K562 (cell line): Measurements from ENCODE around the gene ZNF680. TPM values are rescaled to one million over a fixed set of nuclear protein-coding genes. Genes with fewer than 3 reads are reported as not detected.

Experiments used
- ATAC-seq: fragments of 200-7000 bp; cut with Tn5 transposase; 3 replicates; pipeline ENCODE4 v1.9.1; 2020; ENCODE audit warnings: moderate library complexity
- BruUV-seq: library from RNA; stranded (reverse); fragments of 400-500 nt; replicated peaks from 2 replicates; lab custom pipeline; 2021; lab: Mats Ljungman, UMichigan
- CTCF ChIA-PET: fragments of 300-600 bp; formaldehyde crosslinking; extraction: SDS; loops from one replicate; lab custom pipeline; 2021; ENCODE audit warnings: low intra/inter-chr PET ratio; lab: Yijun Ruan, JAX
- POLR2A ChIA-PET: fragments of 300-600, 350-650 bp; sonication (Branson Sonifier 250); formaldehyde crosslinking; extraction: SDS; loops from one replicate; lab custom pipeline; 2021; ENCODE audit warnings: antibody characterized with exemption, inconsistent platforms; lab: Yijun Ruan, JAX
- DNase-seq, 4 experiments: peaks; one replicate each; pipeline versions ENCODE4 v3.0.0 to v3.0.0-alpha.2; 2011 to 2018; ENCODE audit warnings: low spot score in 3 of 4, mixed read lengths in 3 of 4; ENCODE audit errors: extremely low read depth in 1 of 4
- FAIRE-seq: peaks from 2 replicates; lab custom pipeline; 2011; peaks lifted over from hg19 to GRCh38; lab: Jason Lieb, UNC
- H2AFZ ChIP-seq: 2 replicates; pipeline ENCODE4 v1.6.0; 2011; ENCODE audit warnings: low read depth, low read length, control low read depth, inconsistent platforms
- H3K27ac ChIP-seq: fragments of 200-600 bp; 3 replicates; pipeline ENCODE4 v1.8.0; 2011; ENCODE audit warnings: low read depth, mild to moderate bottlenecking, control low read depth, inconsistent platforms, low read length, moderate library complexity, mixed read lengths; ENCODE audit errors: extremely low read depth
- H3K27me3 ChIP-seq, 2 experiments: fragments of 300-600 bp in 1 of 2; 2 replicates in 1 of 2; 3 replicates in 1 of 2; pipeline versions ENCODE4 v1.6.0 to v1.8.0; 2011; ENCODE audit warnings: inconsistent platforms in 2 of 2, low read length in 2 of 2, mild to moderate bottlenecking in 1 of 2, mixed read lengths in 1 of 2, moderate library complexity in 1 of 2; ENCODE audit not compliant: control insufficient read depth in 2 of 2, insufficient read depth in 2 of 2
- H3K36me3 ChIP-seq: fragments of 300-600 bp; 3 replicates; pipeline ENCODE4 v1.8.0; 2011; ENCODE audit warnings: mild to moderate bottlenecking, low read length, inconsistent platforms; ENCODE audit not compliant: control insufficient read depth, insufficient read depth
- H3K4me1 ChIP-seq, 2 experiments: fragments of 200-600 bp in 1 of 2; replicated peaks in 1 of 2; 2 replicates in 1 of 2; 3 replicates in 1 of 2; pipeline versions ENCODE4 v1.5.1 to v1.8.0; 2011; ENCODE audit warnings: inconsistent platforms in 2 of 2, low read length in 2 of 2, mild to moderate bottlenecking in 1 of 2, mixed read lengths in 1 of 2, moderate library complexity in 1 of 2; ENCODE audit not compliant: control insufficient read depth in 2 of 2, insufficient read depth in 2 of 2
- H3K4me2 ChIP-seq: 2 replicates; pipeline ENCODE4 v1.6.1; 2011; ENCODE audit warnings: low read length, control low read depth, inconsistent platforms, mixed read lengths; ENCODE audit not compliant: insufficient read depth
- H3K4me3 ChIP-seq: fragments of 200-600 bp; sonication (generic), shearing (Covaris generic); 2 replicates; pipeline ENCODE4 v1.5.1; 2016; ENCODE audit warnings: control low read depth, inconsistent platforms
- H3K79me2 ChIP-seq: fragments of 200-600 bp; 3 replicates; pipeline ENCODE4 v1.8.0; 2011; ENCODE audit warnings: low read length, inconsistent platforms; ENCODE audit not compliant: control insufficient read depth, insufficient read depth
- H3K9ac ChIP-seq, 2 experiments: 2 replicates each; pipeline versions ENCODE4 v1.6.0 to v1.6.1; 2011; ENCODE audit warnings: low read depth in 2 of 2, low read length in 2 of 2, control low read depth in 1 of 2, inconsistent platforms in 1 of 2, mild to moderate bottlenecking in 1 of 2, mixed read lengths in 1 of 2; ENCODE audit not compliant: insufficient read depth in 1 of 2
- H3K9me1 ChIP-seq: one replicate; pipeline ENCODE4 v1.6.0; 2011; ENCODE audit warnings: inconsistent platforms, mild to moderate bottlenecking, low read length, moderate library complexity; ENCODE audit not compliant: control insufficient read depth, insufficient read depth
- H3K9me3 ChIP-seq: replicated peaks from 2 replicates; pipeline ENCODE4 v1.5.1; 2011; ENCODE audit warnings: low read depth, low read length, inconsistent platforms; ENCODE audit not compliant: control insufficient read depth, insufficient read depth
- H4K20me1 ChIP-seq: replicated peaks from 2 replicates; pipeline ENCODE4 v1.6.1; 2011; ENCODE audit warnings: low read length, inconsistent platforms, mixed read lengths; ENCODE audit not compliant: control insufficient read depth, insufficient read depth
- ESRRA ChIP-seq: fragments of 450-650 bp; IDR thresholded peaks from 2 replicates; pipeline ENCODE4 v1.6.1; 2014; ENCODE audit warnings: low read depth, mild to moderate bottlenecking, moderate library complexity, borderline replicate concordance
- HLTF ChIP-seq: fragments of 450-650 bp; IDR thresholded peaks from 2 replicates; pipeline ENCODE4 v1.6.1; 2016
- MCM2 ChIP-seq: fragments of 450-650 bp; IDR thresholded peaks from 2 replicates; pipeline ENCODE4 v1.6.1; 2017; ENCODE audit warnings: low read depth, mild to moderate bottlenecking
- PCBP2 ChIP-seq: fragments of 200-400 bp; formaldehyde crosslinking; IDR thresholded peaks from 2 replicates; pipeline ENCODE4 v1.6.1; 2018; ENCODE audit warnings: low read length, low read depth, mild to moderate bottlenecking, moderate library complexity; ENCODE audit not compliant: poor library complexity, severe bottlenecking
- SAFB ChIP-seq: fragments of 200-400 bp; formaldehyde crosslinking; IDR thresholded peaks from 2 replicates; pipeline ENCODE4 v1.6.1; 2017; ENCODE audit warnings: low read depth, low read length, borderline replicate concordance
- TAF7 ChIP-seq: fragments of 450-650 bp; IDR thresholded peaks from 2 replicates; pipeline ENCODE4 v1.6.1; 2016; ENCODE audit warnings: missing genetic modification characterization, missing compliant biosample characterization
- TGIF2 ChIP-seq: sonication (generic); formaldehyde crosslinking; IDR thresholded peaks from 2 replicates; pipeline ENCODE4 v1.8.1; 2022; ENCODE audit warnings: mild to moderate bottlenecking, missing genetic modification reagents, moderate library complexity
- THRB ChIP-seq: fragments of 450-650 bp; formaldehyde crosslinking; conservative IDR thresholded peaks from 2 replicates; pipeline ENCODE4 v1.4.0; 2022; ENCODE audit warnings: mild to moderate bottlenecking, missing genetic modification characterization
- ZFP1 ChIP-seq: fragments of 450-650 bp; formaldehyde crosslinking; IDR thresholded peaks from 2 replicates; pipeline ENCODE4 v1.4.0; 2020; ENCODE audit warnings: mild to moderate bottlenecking, mixed read lengths
- ZFPM2 ChIP-seq: fragments of 250-450 bp; sonication (Bioruptor Pico); IDR thresholded peaks from 2 replicates; pipeline ENCODE4 v1.5.1; 2022; ENCODE audit warnings: mild to moderate bottlenecking
- ZNF431 ChIP-seq: sonication (generic); formaldehyde crosslinking; IDR thresholded peaks from 2 replicates; pipeline ENCODE4 v1.8.0; 2022; ENCODE audit warnings: mild to moderate bottlenecking, missing genetic modification reagents
- WGBS: fragments of 100-300 bp; shearing (Covaris generic); methylation state at CpG from one replicate; pipeline ENCODE4 v1.1.6; 2016; ENCODE audit warnings: low coverage, mixed read lengths; ENCODE audit not compliant: insufficient coverage; ENCODE audit errors: missing lambda C conversion rate; 5-methylcytosine and 5-hydroxymethylcytosine counted together
- in situ Hi-C: fragments of 300-500 bp; cut with MboI; formaldehyde crosslinking; loops from 4 replicates; pipeline ENCODE4 v1.15.0; 2018; ENCODE audit warnings: inconsistent platforms, mixed read lengths
- intact Hi-C: fragments of 100-400 bp; cut with micrococcal nuclease; formaldehyde crosslinking; loops from 2 replicates; pipeline ENCODE4 v1.14.2; 2022
- polyA plus RNA-seq, 8 experiments: library from polyadenylated mRNA; depleted of rRNA in 4 of 8; stranded (reverse) in 5 of 8; unstranded in 3 of 8; fragments of >200 nt; fragmentation: Nextera tagmentation in 2 of 8; fragmentation: Illumina TruSeq in 1 of 8; extraction: Ambion mirVana in 2 of 8; extraction: Trizol in 1 of 8; gene quantifications; 2 replicates each; pipeline versions ENCODE4 v1.2.1 to v1.2.3, GENCODE V29; 2011 to 2014; ENCODE audit warnings: inconsistent platforms in 1 of 8, missing spikeins in 1 of 8
- total RNA-seq, 7 experiments: library from RNA; depleted of rRNA in 6 of 7; stranded (reverse); fragments of >200 nt in 6 of 7; fragmentation: Illumina TruSeq in 2 of 7; extraction: Trizol in 2 of 7; gene quantifications; 2 replicates each; pipeline versions ENCODE4 v1.2.1 to v1.2.3, GENCODE V29; 2011 to 2021; ENCODE audit warnings: low replicate concordance in 1 of 7
- TF ChIP-seq, protein P1 (sequence below): fragments of 150-350 bp; IDR thresholded peaks from 2 replicates; pipeline ENCODE4 v1.6.1; 2014; ENCODE audit warnings: low read depth, mild to moderate bottlenecking, low read length, borderline replicate concordance
- TF ChIP-seq, protein P2 (sequence below): IDR thresholded peaks from 2 replicates; pipeline ENCODE4 v1.6.1; 2012; ENCODE audit warnings: low read depth, low read length, improper control_type of control experiment, borderline replicate concordance

The ZNF680 gene
- total and polyA plus RNA-seq, 9 of the 15 experiments (the other 6 are each of a cell fraction or from before 2014, with no cell fraction given) = 7.0 to 25.0 (median 12.0) TPM

- TF ChIP-seq PCBP2 = no peak
- TF ChIP-seq, protein P1, sequence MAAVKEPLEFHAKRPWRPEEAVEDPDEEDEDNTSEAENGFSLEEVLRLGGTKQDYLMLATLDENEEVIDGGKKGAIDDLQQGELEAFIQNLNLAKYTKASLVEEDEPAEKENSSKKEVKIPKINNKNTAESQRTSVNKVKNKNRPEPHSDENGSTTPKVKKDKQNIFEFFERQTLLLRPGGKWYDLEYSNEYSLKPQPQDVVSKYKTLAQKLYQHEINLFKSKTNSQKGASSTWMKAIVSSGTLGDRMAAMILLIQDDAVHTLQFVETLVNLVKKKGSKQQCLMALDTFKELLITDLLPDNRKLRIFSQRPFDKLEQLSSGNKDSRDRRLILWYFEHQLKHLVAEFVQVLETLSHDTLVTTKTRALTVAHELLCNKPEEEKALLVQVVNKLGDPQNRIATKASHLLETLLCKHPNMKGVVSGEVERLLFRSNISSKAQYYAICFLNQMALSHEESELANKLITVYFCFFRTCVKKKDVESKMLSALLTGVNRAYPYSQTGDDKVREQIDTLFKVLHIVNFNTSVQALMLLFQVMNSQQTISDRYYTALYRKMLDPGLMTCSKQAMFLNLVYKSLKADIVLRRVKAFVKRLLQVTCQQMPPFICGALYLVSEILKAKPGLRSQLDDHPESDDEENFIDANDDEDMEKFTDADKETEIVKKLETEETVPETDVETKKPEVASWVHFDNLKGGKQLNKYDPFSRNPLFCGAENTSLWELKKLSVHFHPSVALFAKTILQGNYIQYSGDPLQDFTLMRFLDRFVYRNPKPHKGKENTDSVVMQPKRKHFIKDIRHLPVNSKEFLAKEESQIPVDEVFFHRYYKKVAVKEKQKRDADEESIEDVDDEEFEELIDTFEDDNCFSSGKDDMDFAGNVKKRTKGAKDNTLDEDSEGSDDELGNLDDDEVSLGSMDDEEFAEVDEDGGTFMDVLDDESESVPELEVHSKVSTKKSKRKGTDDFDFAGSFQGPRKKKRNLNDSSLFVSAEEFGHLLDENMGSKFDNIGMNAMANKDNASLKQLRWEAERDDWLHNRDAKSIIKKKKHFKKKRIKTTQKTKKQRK = no peak
- TF ChIP-seq, all 486 proteins: peak for 0
Observed at GRCh38 chr7:64610997-64611396, 48.1 kb upstream of the ZNF680 start (continued).

DNA sequence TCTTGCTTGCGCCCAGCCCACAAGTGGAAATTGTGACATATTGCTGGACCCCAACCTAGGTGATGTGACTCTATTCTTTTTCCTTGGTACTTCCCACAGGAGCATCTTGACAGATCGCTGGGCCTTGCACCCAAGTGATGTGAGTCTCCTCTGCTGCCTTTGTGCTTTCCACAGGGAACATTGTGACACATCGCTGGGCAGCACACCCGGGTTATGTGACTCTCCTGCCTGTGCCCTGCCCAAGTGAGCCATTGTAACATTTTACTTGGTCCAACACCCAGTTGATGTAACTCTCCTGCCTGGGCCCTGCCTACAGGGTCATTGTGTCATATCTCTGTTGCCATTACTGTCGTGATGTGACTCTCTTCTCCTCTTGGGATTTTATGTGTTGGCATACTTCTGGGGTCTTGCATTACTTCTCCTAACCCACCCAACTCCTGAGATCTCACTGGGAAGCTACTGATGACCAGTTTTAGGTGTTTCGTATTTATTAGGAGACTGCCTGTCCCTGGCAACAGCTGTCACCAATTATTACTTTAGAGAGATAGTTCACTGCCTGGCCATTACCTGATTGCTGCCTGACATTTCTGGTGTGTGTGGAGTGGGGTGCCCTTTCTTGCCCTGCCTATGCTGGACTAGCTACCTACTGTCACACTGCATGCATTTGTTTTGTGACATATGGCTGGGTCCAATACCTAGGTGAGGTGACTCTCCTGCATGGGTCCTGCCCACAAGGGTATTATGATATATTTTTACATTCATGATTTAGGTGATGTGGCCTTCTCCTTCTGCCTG, 45.4 kb upstream of the ZNF680 start:
- WGBS = 2% methylated on average over 6 of the region's 6 CpGs
- H3K79me2 ChIP-seq = no peaks in the 10 kb centered on the region
- H2AFZ ChIP-seq = no peak overlapping the region
- no peaks in the 10 kb centered on the region for H4K20me1 ChIP-seq
- DNase-seq (no peak), FAIRE-seq (no peak), ATAC-seq (no peak)
- no peak overlapping the region for H3K4me2 ChIP-seq
- BruUV-seq = no TSS peak
- no peak overlapping the region for H3K27ac ChIP-seq
- in situ Hi-C loops = no loop called here
- CTCF ChIA-PET = no interaction called here
- H3K9ac ChIP-seq = no peak overlapping the region
- H3K4me3 ChIP-seq = no peak overlapping the region
- H3K9me3 ChIP-seq = no peaks in the 10 kb centered on the region
- no peaks in the 10 kb centered on the region for H3K4me1 ChIP-seq
- TF ChIP-seq TAF7 (tag) (no peak), MCM2 (no peak), ESRRA (no peak), ZFPM2 (CRISPR knock-in tag) (no peak), SAFB (no peak), THRB (CRISPR knock-in tag) (no peak), TGIF2 (CRISPR knock-in tag) (no peak), ZFP1 (no peak), ZNF431 (CRISPR knock-in tag) (no peak), HLTF (no peak)
- TF ChIP-seq, protein P2, sequence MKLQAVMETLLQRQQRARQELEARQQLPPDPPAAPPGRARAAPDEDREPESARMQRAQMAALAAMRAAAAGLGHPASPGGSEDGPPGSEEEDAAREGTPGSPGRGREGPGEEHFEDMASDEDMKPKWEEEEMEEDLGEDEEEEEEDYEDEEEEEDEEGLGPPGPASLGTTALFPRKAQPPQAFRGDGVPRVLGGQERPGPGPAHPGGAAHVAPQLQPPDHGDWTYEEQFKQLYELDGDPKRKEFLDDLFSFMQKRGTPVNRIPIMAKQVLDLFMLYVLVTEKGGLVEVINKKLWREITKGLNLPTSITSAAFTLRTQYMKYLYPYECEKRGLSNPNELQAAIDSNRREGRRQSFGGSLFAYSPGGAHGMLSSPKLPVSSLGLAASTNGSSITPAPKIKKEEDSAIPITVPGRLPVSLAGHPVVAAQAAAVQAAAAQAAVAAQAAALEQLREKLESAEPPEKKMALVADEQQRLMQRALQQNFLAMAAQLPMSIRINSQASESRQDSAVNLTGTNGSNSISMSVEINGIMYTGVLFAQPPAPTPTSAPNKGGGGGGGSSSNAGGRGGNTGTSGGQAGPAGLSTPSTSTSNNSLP = no peak
- TF ChIP-seq, all 486 proteins: peak for 0
- Histone ChIP-seq H3K9me1 (no peaks in the 10 kb centered on the region), H3K27me3 (no peaks in the 10 kb centered on the region), H3K36me3 (no peaks in the 10 kb centered on the region)
- intact Hi-C loops = no loop called here
- POLR2A ChIA-PET = no interaction called here
